Amygdala (tissue), 56 donors: Measurements from ENCODE around the gene TLCD4.
"Not testable (repeated sequence)": the region's sequence is repeated elsewhere in the genome, so short reads cannot be mapped to it uniquely, and the experiment has no call there.

Experiments used
- DNase-seq, 56 donors: peaks; one replicate each; lab custom pipeline; 2025; lab: John Stamatoyannopoulos, UW

Gene TLCD4

DNA sequence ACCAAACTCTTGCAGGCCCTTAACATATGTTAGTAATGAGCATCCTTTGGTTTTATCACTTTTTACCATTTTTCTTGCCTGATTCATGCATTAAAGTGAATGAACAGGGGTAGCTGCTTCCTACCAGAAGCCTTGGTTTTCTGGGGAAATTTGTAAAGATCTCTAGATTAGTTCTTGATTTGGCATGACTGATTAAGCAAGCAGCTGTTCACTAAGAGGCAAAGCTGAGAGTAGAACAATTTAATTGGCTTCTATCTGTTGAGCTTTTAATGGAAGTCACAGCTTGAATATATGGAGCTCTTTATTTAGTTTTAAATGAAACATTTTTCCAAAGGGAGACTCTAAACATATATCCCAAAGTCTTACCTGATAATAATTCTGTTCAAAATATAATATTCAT is 23.6 kb downstream of the TLCD4 start:
- DNase-seq, result no peak

DNA sequence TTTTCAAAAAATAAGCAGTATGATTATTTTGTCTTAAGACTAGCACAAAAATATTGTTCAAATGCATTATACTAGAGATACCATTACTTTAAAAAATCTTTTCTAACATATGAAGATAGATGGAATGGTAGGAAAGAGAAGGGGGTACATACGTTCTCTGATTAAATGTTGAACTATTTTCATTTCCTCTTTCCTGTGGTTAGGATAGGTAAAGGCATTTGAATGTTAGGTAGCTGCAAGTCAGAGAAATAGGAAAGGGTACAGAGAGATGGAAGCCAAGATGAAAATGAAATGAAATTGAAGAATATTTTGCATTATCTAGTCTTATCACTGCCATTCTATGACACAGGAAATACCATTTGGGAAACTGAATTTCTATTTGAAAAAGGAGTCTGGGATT is 28.3 kb downstream of the TLCD4 start:
- no peak for DNase-seq

DNA sequence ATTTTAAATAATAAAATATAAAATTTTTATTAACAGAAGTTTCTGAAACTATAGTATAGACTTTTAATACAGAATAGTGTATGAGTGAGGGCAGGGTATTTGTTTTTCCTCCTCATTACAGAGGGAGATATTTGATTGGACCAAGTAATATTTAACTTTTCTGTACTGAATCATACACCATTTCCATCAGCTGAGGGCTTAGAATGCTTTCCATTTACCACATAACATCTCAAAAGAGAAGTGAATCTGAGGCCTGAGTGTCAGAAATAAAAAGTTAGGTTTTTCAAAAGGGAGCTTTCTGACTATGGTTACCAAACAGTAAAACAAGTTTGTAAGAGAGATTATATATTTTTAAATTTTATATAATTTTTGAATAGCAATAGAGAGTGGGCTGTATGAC is 29.5 kb downstream of the TLCD4 start:
- no peak for DNase-seq

GRCh38 chr1:95154096-95154495 is 36.9 kb downstream of the TLCD4 start:
- no peak for DNase-seq

GRCh38 chr1:95165569-95165968 is 48.4 kb downstream of the TLCD4 start:
- DNase-seq, result not testable (repeated sequence)
